Measurements from ENCODE around the gene BSDC1.

Gene BSDC1

GRCh38 chr1:32336591-32336932 lies 57.7 kb downstream of the BSDC1 start:
- no peak for TF ChIP-seq CTCF (IDR thresholded peaks at IDR 0.05; ENCODE audit: borderline replicate concordance, insufficient read depth, low read depth, low read length)
- H3K4me3 ChIP-seq (ENCODE audit: low read depth, low read length): peak overlapping the region; percentile 23

- no peak for TF ChIP-seq CTCF (IDR thresholded peaks at IDR 0.05; ENCODE audit: borderline replicate concordance, insufficient read depth, low read depth, low read length)
- H3K4me3 ChIP-seq (ENCODE audit: low read depth, low read length): peak within 1 kb of the TSS; percentile 89
Observed at GRCh38 chr1:32335790-32336590, 58.3 kb downstream of the BSDC1 start, which contains the start of gene MARCKSL1. Gene MARCKSL1 (minus strand): TSS chr1:32336233. CDS start chr1:32336033, 200 bp downstream.

- peak overlapping the region; percentile 89 for H3K4me3 ChIP-seq (ENCODE audit: low read depth, low read length)
- no peak for TF ChIP-seq CTCF (IDR thresholded peaks at IDR 0.05; ENCODE audit: borderline replicate concordance, insufficient read depth, low read depth, low read length)
Observed at GRCh38 chr1:32335535-32335789, 58.8 kb downstream of the BSDC1 start.

GRCh38 chr1:32334864-32335534 lies 59.2 kb downstream of the BSDC1 start:
- peak overlapping the region; percentile 89 for H3K4me3 ChIP-seq (ENCODE audit: low read depth, low read length)

GRCh38 chr1:32334274-32334861 lies 59.9 kb downstream of the BSDC1 start:
- no peak for TF ChIP-seq CTCF (IDR thresholded peaks at IDR 0.05; ENCODE audit: borderline replicate concordance, insufficient read depth, low read depth, low read length)
- H3K4me3 ChIP-seq (ENCODE audit: low read depth, low read length): peak overlapping the region; percentile 89

More at GRCh38 chr1:32334864-32335534, 59.2 kb downstream of the BSDC1 start:
- TF ChIP-seq CTCF (IDR thresholded peaks at IDR 0.05; ENCODE audit: borderline replicate concordance, insufficient read depth, low read depth, low read length): peak; percentile 90

GRCh38 chr1:32333251-32333963 lies 60.8 kb downstream of the BSDC1 start:
- H3K4me3 ChIP-seq (ENCODE audit: low read depth, low read length): peak overlapping the region; percentile 89
- no peak for TF ChIP-seq CTCF (IDR thresholded peaks at IDR 0.05; ENCODE audit: borderline replicate concordance, insufficient read depth, low read depth, low read length)

All from GM12875 (cell line).